Left renal cortex interstitium (tissue), 4 donors: ENCODE results near the gene SLX1A. TPM values are rescaled to one million over a fixed set of nuclear protein-coding genes. Genes with fewer than 3 reads are reported as not detected.
"Not testable (repeated sequence)": the region's sequence is repeated elsewhere in the genome, so short reads cannot be mapped to it uniquely, and the experiment has no call there.

Experiments used
- DNase-seq, 4 donors: peaks; one replicate each; pipeline ENCODE4 v3.0.0-alpha.2; 2013; ENCODE audit warnings: low read depth in 4 of 4, low spot score in 2 of 4, missing footprints in 1 of 4
- polyA plus RNA-seq, 4 donors: library from polyadenylated mRNA; unstranded; fragments of 120-200 nt; gene quantifications; one replicate each; pipeline ENCODE4 v1.2.1, GENCODE V29; 2013; ENCODE audit not compliant: insufficient read length in 4 of 4

The SLX1A gene
- polyA plus RNA-seq, 4 donors: 16.4 to 38.3 (median 30.9) TPM

DNA sequence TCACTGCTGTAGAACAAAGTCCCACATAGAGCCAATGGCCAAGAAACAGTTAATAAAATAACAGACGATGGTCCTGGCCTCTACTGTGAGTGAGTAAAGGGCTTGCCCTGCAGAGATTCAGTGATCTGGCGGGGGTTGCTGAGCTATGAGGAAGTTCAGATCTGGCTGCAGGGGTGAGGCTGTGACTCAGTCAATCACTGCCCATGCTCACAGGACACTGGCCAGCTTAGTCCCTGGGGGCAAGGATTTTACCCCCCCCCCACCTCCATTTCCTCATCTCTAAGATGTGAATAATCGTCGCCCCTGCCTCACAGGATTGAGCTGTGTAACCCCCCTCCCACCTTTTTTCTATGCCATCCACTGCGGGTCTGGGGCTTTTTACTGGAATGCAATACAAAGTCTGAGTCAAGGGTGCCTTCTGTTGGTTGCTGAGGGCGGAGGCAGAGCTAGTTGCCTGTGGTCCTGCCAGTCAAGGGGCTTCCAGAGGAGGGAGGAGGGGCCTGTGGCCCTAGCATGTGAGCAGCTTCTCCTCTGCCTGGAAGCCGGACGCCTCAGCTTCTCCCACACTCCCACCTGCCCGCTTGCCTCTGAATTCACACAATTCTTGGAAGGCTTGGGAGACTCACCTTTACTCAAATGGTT, 13.5 kb downstream of the SLX1A start:
- DNase-seq: not testable (repeated sequence)

DNA sequence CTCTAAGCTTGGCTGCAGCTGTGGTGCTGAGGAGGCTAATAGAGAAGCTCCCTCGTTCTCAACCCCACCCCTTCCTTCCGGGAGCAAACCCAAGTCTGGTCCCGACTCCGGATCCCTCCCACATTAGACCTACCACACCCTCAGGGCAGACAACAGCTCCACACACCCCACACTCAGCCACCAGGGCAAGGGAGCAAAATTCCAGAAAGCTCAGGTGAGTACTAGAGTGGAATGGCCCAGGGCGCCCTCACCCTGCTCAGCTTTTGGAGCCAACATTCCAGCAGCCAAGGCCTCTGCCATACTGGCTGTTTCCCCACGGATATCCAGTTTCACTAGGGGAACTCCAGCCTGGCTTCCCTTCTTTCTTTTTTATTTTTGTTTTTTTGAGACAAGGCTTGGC, 15.4 kb downstream of the SLX1A start:
- not testable (repeated sequence) for DNase-seq

DNA sequence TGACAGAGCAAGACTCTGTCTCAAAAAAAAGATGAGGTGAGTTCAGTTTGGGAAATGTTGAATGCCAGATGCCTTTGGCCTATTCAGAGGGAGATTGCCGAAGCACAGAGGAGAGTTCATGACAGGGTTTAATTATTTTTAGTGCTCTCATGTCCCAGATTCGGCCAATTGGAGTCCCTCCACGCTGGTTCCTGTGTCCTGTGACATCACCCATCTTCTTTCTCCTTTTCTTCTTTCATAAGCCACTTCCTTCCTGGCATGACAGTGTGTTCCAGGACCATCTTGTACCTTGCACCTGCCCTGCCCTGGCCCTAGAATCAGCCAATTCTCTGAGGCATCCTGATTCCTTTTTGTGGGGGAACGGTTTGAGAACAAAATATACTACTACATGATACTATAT, 17.7 kb downstream of the SLX1A start:
- DNase-seq: not testable (repeated sequence)

DNA sequence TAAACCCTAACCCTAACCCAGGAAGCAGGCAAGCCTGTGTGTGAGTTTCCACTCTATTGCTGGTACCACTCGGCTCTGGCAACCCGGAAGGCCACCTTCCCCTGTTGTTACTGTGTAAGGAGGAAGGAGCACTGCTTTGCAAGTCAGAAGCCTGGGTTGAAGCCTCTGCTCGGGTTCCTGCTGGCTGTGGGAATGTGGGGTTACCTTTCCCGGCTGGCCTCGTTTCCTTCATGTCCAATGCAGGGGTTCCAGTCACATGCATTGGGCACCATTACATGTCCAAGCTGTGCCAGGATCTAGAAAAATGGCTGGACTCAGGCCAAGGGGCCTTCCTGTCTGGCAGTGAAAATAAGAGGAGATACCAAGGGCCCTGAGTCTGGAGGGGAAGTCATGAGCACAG, 23.4 kb downstream of the SLX1A start:
- DNase-seq: not testable (repeated sequence)

Other genes starting within 250 kb of the SLX1A start
- 100 to 1,000 TPM; 104 to 134 (median 113) TPM for gene TMEM219, start 231.8 kb upstream of the SLX1A start, polyA plus RNA-seq
- gene TAOK2, start 220.0 kb upstream of the SLX1A start, polyA plus RNA-seq: 10 to 100 TPM; 35.4 to 60.5 (median 52.2) TPM
- gene HIRIP3, start 198.3 kb upstream of the SLX1A start, polyA plus RNA-seq: 10 to 100 TPM; 17.3 to 21.9 (median 19.8) TPM
- 10 to 100 TPM; 36.3 to 70.3 (median 55.2) TPM for gene INO80E, start 197.6 kb upstream of the SLX1A start, polyA plus RNA-seq
- 1 to 10 TPM; 1.4 to 4.8 (median 3.7) TPM for gene DOC2A, start 182.8 kb upstream of the SLX1A start, polyA plus RNA-seq
- not detected for gene C16orf92, start 170.7 kb upstream of the SLX1A start, polyA plus RNA-seq
- 1 to 10 TPM in 3 of 4 donors, under 1 TPM in 1; 0.90 to 1.8 (median 1.3) TPM for gene TLCD3B, start 162.6 kb upstream of the SLX1A start, polyA plus RNA-seq
- 100 to 1,000 TPM; 469 to 648 (median 516) TPM for gene ALDOA, start 128.1 kb upstream of the SLX1A start, polyA plus RNA-seq
- gene PPP4C, start 117.9 kb upstream of the SLX1A start, polyA plus RNA-seq: 100 to 1,000 TPM in 3 of 4 donors, 10 to 100 TPM in 1; 84.6 to 114 (median 105) TPM
- gene TBX6, start 102.0 kb upstream of the SLX1A start, polyA plus RNA-seq: 1 to 10 TPM in 3 of 4 donors, under 1 TPM in 1; 0.93 to 2.4 (median 1.7) TPM
- 10 to 100 TPM; 44.5 to 78.0 (median 68.7) TPM for gene YPEL3, start 97.7 kb upstream of the SLX1A start, polyA plus RNA-seq
- 10 to 100 TPM in 3 of 4 donors, 1 to 10 TPM in 1; 9.8 to 17.5 (median 12.8) TPM for gene GDPD3, start 80.3 kb upstream of the SLX1A start, polyA plus RNA-seq
- 100 to 1,000 TPM in 1 of 4 donors, 10 to 100 TPM in 3; 80.6 to 100 (median 87.3) TPM for gene MAPK3, start 70.7 kb upstream of the SLX1A start, polyA plus RNA-seq
- 10 to 100 TPM in 2 of 4 donors, 1 to 10 TPM in 2; 7.6 to 15.3 (median 11.2) TPM for gene CORO1A, start 10.3 kb upstream of the SLX1A start, polyA plus RNA-seq
- 10 to 100 TPM; 25.8 to 48.3 (median 30.7) TPM for gene BOLA2B, start 209 bp upstream of the SLX1A start, polyA plus RNA-seq
- 10 to 100 TPM in 3 of 4 donors, 1 to 10 TPM in 1; 2.9 to 16.8 (median 14.2) TPM for gene SULT1A3, start 5.4 kb downstream of the SLX1A start, polyA plus RNA-seq
- gene NPIPB13, start 54.6 kb downstream of the SLX1A start, polyA plus RNA-seq: 10 to 100 TPM in 2 of 4 donors, 1 to 10 TPM in 2; 2.1 to 29.1 (median 10.9) TPM
- 10 to 100 TPM; 55.4 to 65.2 (median 61.0) TPM for gene CD2BP2, start 161.4 kb downstream of the SLX1A start, polyA plus RNA-seq
- 10 to 100 TPM; 28.5 to 46.7 (median 39.8) TPM for gene TBC1D10B, start 176.6 kb downstream of the SLX1A start, polyA plus RNA-seq
- 1 to 10 TPM in 1 of 4 donors, under 1 TPM in 3; 0.51 to 1.6 (median 0.62) TPM for gene MYL11, start 180.9 kb downstream of the SLX1A start, polyA plus RNA-seq
- 1 to 10 TPM; 1.5 to 3.6 (median 2.8) TPM for gene SEPTIN1, start 188.7 kb downstream of the SLX1A start, polyA plus RNA-seq
- gene ZNF48, start 201.5 kb downstream of the SLX1A start, polyA plus RNA-seq: 10 to 100 TPM; 11.7 to 17.5 (median 13.7) TPM
- 10 to 100 TPM in 1 of 4 donors, 1 to 10 TPM in 3; 5.5 to 12.5 (median 6.9) TPM for gene ZNF771, start 213.7 kb downstream of the SLX1A start, polyA plus RNA-seq
- gene DCTPP1, start 236.2 kb downstream of the SLX1A start, polyA plus RNA-seq: 10 to 100 TPM; 44.1 to 64.1 (median 48.8) TPM